NCI-H774 (cell line): ENCODE results near the gene ENO2.

Experiments used
- DNase-seq: peaks from one replicate; lab custom pipeline; 2025; lab: John Stamatoyannopoulos, UW

ENO2 gene

GRCh38 chr12:6948873-6949594, 34.7 kb downstream of the ENO2 start:
- DNase-seq = no peak

GRCh38 chr12:6950401-6950801, 36.0 kb downstream of the ENO2 start:
- no peak for DNase-seq

- DNase-seq = no peak
Measured at GRCh38 chr12:6950811-6951540, 36.6 kb downstream of the ENO2 start, which contains the start of gene PTPN6. TSS of gene PTPN6 (plus strand) at chr12:6951356. CDS start at chr12:6951513, 157 bp downstream.

GRCh38 chr12:6951551-6952120, 37.3 kb downstream of the ENO2 start:
- no peak for DNase-seq

GRCh38 chr12:6952121-6952862, 37.9 kb downstream of the ENO2 start:
- no peak for DNase-seq

- no peak for DNase-seq
Measured at GRCh38 chr12:6952863-6953441, 38.6 kb downstream of the ENO2 start.

- no peak for DNase-seq
Measured at GRCh38 chr12:6953442-6954315, 39.3 kb downstream of the ENO2 start.

- no peak for DNase-seq
Measured at GRCh38 chr12:6954316-6955107, 40.1 kb downstream of the ENO2 start.

GRCh38 chr12:6955108-6956020, 41.0 kb downstream of the ENO2 start:
- no peak for DNase-seq

GRCh38 chr12:6956021-6956727, 41.8 kb downstream of the ENO2 start:
- DNase-seq = no peak

GRCh38 chr12:6957151-6957701, 42.8 kb downstream of the ENO2 start:
- no peak for DNase-seq

- no peak for DNase-seq
Measured at GRCh38 chr12:6957741-6958608, 43.6 kb downstream of the ENO2 start.

- DNase-seq = no peak
Measured at GRCh38 chr12:6958609-6959057, 44.3 kb downstream of the ENO2 start.

GRCh38 chr12:6959058-6959804, 44.9 kb downstream of the ENO2 start:
- DNase-seq = no peak

GRCh38 chr12:6959805-6960592, 45.6 kb downstream of the ENO2 start:
- DNase-seq = no peak
